ENCODE measurements around the gene MRPL41.
"Not testable (repeated sequence)": the region's sequence is repeated elsewhere in the genome, so short reads cannot be mapped to it uniquely, and the experiment has no call there.

The MRPL41 gene

GRCh38 chr9:137522746-137523455 lies 28.8 kb upstream of the MRPL41 start:
- no peak for DNase-seq

DNA sequence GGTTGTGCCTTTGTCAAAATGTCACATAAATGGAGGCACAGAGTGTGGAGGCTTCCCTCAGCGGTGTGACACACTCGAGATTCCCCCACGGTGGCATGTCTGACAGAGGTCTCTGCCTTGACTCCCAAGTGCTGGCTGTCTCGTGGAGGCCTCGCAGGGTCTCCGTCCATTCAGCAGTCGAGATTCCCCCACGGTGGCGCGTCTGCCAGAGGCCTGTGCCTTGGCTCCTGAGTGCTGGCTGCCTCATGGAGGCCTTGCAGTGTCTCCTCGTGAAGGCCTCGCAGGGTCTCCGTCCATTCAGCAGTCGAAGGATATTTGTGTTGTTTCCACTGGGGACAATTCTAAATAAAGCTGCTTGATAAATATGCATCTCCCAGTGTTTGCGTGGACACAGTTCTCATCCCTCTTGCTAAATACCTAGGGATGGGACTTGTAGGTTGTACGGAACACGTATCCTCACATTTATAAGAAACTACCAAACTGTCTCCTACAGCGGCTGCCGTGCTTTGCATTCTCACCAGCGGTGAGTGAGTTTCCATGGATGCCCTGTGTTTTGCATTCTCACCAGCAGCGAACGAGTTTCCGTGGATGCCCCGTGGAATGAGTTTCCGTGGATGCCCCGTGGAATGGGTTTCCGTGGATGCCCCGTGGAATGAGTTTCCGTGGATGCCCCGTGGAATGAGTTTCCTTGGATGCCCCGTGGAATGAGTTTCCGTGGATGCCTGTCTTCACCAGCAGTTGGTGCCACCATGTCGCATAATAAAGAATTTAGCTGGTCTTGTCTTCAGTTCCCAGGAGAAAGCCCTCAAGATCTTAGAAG lies 27.3 kb upstream of the MRPL41 start:
- no peak for DNase-seq

DNA sequence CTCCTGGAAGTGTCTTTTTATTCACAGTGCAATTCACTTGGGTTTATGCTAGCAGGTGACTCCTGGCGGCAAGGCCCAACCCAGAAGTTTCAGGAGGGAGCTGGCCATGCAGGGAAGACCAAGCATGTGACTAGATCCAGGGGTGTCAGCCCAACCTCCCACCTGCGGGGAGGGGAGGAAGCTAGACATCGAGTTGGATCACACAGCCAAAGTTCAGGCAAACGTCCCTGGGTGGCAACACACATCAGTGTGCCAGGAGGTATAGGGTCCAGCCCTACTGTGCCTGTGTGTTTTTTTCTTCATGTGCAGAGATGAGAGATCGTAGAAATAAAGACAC lies 26.7 kb upstream of the MRPL41 start:
- DNase-seq = no peak

DNA sequence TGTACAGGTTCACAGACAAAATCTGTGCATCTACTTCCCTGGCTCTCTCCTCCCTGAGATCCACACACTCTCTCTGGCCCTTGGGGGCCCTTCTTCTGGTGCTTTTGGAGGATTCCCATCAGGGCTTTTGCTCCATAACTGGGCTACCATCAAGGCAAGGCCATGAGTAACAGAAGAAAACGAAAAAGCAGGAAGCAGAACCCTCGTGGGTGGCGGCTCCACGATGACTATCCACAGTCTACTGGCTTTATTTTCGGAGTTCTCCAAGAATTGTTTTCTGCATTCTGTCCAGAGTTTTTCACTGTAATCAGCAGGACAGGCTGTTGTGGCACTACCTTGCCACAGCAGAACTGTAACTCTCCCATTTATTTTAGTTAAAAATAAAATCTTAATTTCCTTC lies 21.3 kb upstream of the MRPL41 start:
- DNase-seq = peak; percentile 30 to 61 (median 41)

DNA sequence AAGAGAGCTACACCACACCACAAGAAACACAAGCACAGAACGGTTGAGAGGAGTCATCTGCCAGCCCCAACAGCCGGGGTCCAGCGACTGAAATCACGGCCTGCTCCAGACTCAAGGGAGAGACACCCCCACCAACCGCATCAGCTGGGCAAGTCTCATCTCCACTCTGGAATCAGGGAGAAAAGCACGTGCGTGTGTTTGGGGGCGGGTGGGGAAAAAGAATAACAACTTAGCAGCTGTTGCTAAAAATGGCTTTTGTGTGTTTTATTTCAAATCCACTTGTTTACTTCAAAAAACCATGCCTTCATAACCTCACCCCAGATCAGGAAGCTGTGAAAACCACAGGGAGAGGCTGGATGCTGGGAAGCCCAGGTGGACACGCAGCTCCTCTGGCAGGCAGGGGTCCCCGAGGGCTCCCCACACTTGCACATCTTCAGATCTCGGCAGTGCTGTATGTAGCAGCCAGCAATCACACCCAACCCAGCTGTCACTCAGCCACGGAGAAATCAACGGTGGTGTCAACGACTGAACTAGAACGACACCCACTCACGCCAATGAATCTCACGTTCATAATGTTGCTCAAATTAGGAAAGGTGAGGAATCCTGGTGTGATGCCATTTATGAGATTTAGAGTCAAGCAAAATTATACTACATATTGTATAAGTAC lies 20.4 kb upstream of the MRPL41 start:
- DNase-seq = no peak

DNA sequence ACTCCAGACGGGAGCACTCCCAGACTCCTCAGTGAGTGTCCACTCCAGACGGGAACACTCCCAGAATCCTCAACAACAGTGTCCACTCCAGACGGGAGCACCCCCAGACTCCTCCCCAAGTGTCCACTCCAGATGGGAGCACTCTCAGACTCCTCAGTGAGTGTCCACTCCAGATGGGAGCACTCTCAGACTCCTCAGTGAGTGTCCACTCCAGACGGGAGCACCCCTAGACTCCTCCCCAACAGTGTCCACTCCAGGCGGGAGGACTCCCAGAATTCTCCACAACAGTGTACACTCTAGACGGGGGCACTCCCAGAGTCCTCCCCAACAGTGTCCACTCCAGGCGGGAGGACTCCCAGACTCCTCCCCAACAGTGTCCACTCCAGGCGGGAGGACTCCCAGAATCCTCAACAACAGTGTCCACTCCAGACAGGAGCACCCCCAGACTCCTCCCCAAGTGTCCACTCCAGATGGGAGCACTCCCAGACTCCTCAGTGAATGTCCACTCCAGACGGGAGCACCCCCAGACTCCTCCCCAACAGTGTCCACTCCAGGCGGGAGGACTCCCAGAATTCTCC lies 18.7 kb upstream of the MRPL41 start:
- DNase-seq = not testable (repeated sequence)

DNA sequence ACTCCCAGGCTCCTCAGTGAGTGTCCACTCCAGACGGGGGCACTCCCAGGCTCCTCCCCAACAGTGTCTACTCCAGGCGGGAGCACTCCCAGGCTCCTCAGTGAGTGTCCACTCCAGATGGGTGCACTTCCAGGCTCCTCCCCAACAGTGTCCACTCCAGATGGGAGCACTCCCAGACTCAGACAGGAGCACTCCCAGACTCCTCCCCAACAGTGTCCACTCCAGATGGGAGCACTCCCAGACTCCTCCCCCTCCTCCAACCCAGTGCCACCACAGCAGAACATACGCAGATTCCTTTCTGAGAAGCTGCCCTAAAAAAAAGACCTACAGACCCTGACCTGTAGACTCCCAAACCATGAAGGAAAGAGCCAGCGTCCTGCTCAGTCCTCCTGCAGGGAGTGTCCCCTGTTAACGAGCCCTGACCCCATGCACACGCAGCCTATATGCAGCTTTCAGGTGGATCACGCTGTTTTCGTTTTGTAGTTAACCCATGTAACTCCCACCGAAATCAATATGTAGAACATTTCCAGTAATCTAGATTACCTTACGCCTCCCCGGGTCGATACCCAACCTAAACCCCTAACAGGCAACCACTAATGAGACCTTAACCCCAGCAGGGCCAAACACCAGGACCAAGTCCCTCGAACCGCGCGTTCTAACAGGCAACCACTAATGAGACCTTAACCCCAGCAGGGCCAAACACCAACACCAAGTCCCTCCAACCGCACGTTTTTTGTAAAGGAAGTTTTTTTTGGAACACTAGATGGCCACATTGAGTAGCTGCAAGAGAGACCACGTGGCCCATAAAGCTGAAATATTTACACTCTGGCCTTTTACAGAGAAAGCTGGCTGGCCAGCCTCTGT lies 17.2 kb upstream of the MRPL41 start:
- DNase-seq = peak; percentile 54 to 76 (median 66)

DNA sequence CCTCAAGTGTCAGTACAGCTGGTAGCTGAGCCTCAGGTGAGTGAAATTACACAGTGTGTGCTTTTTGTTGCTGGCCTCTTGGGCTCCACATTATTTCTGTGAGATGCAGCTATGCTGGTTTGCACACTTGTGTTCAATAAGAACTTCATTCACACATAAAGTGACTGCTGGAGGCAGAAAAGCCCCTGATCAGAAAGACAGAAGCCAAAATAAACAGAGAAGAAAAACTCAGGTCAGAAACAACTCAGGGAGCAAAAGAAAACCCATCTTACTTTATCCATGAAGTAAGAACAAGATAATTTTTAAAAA lies 16.6 kb upstream of the MRPL41 start:
- no peak for DNase-seq

GRCh38 chr9:137536594-137537131 lies 15.0 kb upstream of the MRPL41 start:
- peak in 1 of 4 experiments; percentile 21 for DNase-seq

GRCh38 chr9:137538058-137538457 lies 13.6 kb upstream of the MRPL41 start:
- no peak for DNase-seq

DNA sequence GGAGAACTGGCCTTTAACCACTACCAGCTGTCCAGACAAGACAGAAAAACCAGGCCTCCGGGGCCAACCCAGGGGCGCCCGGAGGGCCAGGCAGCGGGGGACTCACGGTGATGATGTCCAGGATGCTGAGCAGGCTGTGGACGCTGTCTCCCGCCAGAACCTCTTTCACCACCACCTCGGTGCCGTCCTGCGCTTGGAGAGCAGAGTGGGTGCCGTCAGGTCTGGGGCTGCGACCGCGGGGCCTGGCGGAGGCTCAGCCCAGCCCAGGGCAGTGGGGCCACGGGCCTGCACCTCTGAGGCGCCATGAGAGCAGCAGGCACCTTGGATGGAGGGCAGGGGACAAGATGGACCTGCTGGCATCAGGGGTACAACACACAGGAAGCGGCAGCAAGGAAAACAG lies 11.1 kb upstream of the MRPL41 start:
- no peak for DNase-seq

DNA sequence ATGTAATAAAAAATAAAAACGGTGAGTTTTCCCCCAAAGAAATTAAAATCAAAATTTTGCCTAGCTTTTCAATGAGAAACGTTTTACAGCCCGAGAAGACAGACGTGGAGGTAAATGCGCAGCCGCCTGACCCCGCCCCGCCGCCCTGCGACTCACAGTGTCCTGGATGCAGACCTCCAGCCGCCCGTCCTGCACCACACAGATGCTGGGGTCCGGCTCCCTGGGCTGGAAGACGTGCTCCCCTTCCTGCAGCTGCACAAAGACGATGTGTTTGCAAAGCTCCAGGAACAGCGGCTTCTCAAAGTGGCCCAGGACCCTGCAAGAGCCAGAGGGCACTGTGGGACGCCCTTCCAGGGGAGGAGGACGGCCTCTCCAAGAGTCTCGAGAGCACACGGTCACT lies 9.2 kb upstream of the MRPL41 start:
- DNase-seq = no peak

DNA sequence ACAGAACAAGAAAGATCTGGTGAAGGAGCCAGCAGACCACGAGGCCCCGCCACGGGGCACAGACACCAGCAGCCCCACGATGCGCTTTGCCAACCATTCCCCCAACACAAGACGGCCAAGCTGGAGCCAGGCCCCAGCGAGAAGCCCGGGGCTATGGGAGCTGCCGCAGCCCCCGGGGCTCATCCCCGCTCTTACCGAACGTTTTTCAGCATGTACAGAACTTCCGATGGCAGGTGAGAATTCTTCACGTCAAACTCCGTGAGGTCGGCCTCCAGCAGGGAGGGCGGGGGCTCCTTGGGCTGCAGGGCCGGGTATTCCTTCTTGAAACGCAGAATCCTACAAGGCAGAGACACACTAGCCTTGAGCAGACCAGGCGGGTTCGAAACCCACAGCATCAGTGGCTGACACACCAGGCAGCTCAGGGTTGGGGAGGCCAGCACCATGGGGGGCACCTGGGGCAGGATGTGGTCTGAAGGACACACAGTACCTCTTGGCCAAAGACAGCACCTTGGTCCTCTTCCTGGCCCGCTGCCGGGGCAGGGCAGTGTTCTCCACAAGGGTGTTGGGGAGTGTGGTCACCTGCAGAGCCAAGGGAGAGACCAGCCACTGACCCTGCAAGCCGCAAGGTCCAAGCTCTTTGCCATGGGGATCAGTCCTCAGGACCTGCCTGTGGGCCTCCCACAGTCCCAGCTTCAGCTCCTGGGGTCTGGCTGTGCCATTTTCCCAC lies 8.3 kb upstream of the MRPL41 start:
- DNase-seq = no peak

- peak; percentile 52 to 73 (median 64) for DNase-seq
Measured at GRCh38 chr9:137544176-137544760, 7.4 kb upstream of the MRPL41 start.

GRCh38 chr9:137545123-137545522 lies 6.6 kb upstream of the MRPL41 start:
- DNase-seq = no peak

DNA sequence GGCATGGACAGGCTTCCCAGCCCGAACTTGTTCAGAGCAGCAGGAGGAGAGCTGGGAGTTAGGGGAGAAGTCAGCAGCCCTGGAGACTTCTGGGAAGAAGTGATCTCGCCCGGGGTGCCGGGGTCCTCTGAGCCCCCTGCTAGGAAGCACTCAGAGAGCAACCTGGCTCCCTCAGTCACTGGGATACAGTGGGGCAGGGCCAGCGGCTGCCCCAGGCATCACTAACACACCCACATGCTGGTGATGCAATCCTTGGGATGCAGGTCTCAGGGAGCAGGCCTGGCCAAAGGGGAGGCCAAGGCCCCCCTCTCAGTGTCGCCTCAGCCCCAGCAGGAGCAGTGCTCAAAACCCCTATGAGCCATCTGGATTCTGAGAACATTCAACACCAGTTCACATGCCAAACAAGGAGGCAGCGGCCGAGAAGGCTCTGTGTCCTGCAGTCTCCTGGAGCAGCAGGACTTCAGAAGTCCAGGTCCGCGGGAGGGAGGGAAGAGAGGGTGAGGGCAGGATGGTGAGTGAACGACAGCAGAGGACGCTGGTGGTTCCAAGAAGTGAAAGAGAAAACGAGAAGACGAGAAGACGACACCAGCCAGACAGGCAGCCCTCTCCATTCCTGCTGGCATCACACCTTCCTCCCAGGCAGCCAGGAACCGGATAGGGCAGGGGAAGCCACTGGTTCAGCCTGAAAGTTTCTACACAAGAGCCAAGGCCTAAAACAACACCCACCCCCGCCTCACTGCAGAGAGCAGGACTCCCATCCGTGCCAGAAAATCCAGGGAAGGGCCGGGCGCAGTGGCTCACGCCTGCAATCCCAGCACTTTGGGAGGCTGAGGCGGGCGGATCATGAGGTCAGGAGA lies 3.8 kb upstream of the MRPL41 start:
- no peak for DNase-seq

GRCh38 chr9:137550231-137550621 lies 1.5 kb upstream of the MRPL41 start, which contains the start of gene PNPLA7:
Gene PNPLA7, minus strand, starts transcription at chr9:137550402. Its CDS starts 205 bp downstream, at chr9:137550197.
- peak; percentile 79 to 92 (median 88) for DNase-seq

- DNase-seq = not testable (repeated sequence)
Measured at GRCh38 chr9:137550958-137551263, 768 bp upstream of the MRPL41 start.

DNA sequence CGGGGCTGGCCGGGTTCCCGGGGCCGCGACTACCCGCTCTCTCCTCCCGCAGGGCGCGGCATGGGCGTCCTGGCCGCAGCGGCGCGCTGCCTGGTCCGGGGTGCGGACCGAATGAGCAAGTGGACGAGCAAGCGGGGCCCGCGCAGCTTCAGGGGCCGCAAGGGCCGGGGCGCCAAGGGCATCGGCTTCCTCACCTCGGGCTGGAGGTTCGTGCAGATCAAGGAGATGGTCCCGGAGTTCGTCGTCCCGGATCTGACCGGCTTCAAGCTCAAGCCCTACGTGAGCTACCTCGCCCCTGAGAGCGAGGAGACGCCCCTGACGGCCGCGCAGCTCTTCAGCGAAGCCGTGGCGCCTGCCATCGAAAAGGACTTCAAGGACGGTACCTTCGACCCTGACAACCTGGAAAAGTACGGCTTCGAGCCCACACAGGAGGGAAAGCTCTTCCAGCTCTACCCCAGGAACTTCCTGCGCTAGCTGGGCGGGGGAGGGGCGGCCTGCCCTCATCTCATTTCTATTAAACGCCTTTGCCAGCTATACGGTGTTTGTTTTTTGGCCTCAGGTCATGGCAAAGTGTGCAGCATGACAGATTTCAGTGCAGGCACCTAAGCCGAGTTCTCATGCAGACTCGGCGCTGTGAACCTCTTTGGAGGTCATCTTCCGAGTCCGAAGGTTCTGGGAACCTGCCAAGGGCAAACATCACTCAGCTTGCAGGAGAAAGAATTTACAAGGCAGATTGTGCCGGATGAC lies 516 bp downstream of the MRPL41 start:
- peak in 2 of 4 experiments; percentile 10 to 20 for DNase-seq
